Measurements from ENCODE around the gene LHFPL6.

Gene LHFPL6

DNA sequence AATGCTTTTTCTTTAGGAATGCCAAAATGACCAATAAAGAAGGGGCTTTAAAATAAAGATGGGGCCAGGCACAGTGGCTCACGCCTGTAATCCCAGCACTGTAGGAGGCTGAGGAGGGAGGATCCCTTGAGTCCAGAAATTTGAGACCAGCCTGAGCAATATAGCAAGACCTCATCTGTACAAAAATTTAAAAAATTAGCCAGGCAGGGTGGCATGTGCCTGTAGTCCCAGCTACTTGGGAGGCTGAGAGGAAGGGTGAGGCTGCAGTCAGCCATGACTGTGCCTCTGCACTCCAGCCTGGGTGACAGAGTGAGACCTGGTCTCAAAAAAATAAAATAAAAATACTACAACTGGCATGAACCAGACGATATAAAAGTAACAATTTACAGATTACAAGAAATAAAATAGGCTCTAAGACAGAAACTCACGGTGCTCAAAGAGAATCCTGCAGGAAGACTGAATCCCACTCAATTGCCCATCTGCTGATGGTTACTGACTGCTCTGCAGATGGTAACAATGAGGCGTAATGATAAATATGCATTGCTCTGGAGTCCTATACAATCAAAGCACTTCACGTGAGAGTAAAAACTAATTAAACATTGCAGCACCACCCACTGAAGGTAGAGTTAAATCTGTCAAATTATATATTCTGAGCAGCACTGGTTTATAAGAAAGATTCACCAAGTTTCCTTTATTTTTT is 93.2 kb downstream of the LHFPL6 start:
- DNase-seq, result no peak

DNA sequence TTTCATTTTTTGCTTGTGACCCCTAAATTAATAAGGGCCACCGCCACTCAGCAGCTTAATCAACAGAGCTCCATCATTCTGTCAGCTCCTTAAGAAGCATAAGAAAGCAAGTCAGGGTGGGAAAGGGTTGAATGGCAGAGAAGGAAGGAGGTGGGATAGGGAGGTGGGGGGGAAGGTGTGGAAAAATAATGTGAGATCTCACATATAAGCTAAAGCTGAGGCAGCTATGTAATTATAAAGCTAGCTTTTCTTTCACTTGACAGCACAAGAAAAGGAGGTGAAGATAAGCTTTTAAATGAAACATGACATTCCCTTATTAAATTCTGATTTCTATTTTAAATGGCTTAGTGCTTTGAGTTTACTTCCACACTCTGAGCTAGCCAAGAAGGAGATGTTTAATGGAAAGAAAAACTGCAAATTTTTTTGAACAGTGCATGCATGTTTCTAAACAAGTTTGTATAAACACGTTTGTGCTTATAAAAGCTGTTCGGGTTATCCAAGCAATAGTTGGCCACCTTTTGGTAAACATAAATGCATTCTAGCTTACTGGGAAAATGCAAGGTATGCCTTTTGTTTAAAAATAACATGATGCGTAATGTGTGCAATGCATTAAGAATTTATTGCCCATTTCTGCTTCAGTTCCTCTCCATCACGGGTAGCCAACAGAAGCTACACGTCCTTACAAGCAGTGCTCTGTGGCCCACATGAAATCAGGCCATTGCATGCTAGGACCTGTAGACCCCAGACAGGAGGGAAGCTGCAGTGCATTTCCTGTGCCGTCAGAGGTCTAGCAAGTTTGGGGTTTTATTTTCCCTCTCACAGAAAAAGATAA is 96.2 kb downstream of the LHFPL6 start:
- no peak for DNase-seq

DNA sequence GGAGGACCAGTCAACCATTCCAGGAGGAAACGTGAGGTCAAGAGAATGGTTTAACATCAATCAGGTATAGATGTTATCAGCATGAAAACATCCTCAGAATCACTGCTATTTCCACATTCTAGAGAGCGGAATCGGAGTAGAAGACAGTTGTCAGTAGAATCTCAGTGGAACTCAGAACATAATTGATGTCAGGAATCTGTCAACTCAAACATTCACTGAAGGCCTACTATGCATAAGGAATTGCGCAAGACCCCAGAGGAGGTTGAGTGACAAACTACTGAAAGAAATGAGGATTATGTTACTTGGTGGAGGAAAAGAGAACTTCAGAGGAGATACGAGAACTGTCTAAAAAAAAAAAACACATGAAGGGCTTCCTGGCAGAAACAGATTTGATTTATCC is 97.8 kb downstream of the LHFPL6 start:
- DNase-seq, result no peak

GRCh38 chr13:39503048-39503447 is 99.9 kb downstream of the LHFPL6 start:
- DNase-seq, result no peak

DNA sequence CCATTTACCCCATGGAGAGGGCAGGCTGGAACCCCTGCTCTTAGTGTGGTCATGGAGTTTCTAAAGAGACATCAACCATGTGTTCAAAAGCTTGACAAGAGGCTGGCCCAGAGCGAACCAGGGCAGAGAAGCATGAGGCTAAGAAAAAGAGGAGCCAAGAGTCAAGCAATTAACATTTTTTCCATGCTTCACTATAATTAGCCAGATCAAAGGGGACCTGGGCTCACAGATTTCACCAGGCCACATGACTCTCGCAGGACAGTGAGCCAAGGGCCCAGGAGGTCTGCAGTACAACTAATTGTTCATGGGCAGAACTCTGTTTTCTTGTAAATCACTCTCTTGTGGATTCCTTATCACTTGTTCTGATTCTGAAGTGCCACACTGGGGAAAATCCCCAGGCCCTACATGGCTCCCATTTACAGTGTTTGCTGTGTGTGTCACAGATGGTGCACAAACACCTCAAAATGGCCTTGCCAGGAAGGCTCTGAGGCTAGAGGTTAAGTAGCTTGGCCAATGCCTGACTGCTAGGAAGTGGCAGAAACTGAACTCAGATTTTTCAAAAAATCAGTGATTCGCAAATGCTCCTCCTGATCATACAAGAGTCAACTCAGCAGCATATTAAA is 101.2 kb downstream of the LHFPL6 start:
- no peak for DNase-seq

DNA sequence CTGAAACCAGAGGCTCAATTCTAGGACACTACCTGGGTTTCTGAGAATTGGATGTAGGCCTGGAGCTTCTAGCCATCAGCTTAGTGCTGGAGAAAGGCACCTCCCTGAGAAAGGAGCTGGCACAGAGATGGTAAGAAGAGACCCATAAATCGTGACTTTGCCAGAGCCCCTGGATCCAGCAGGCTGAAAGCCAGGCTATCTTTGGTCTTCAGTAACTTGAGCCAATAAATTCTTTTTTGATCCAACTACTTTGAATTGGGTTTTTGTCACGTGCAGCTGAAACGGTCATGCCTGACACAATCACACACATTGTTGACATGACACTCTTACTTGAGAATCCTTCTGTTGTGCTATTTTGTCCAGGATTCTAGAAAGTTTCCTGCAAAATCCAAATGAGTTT is 103.4 kb downstream of the LHFPL6 start:
- no peak for DNase-seq

DNA sequence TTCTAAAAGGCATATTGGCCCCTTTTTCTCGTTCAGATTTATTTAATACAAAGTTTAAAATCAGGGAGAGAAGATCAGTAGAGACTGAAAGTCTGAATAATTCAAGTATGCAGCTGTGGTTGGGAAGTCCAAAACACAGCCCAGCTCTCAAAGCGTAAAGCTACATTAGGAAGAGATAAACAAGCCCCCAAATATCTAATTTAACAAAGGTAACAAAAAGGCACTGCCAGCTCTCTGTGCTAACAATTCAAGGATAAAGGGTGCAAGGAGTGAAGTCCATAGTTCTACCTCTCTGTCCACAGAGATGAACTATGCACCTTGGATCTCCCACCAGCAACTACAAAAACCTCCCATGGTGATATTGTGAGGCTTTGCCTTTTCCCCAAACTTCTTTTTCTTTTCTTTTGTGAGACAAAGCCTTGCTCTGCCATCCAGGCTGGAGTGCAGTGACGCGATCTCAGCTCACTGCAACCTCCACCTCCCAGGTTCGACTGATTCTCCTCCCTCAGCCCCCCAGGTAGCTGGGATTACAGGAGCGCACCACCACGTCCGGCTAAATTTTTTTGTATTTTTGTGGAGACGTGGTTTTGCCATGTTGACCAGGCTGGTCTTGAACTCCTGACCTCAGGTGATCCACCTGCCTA is 104.4 kb downstream of the LHFPL6 start:
- no peak for DNase-seq

GRCh38 chr13:39496506-39496905 is 106.5 kb downstream of the LHFPL6 start:
- DNase-seq, result no peak

- DNase-seq, result no peak
These were observed 108.4 kb downstream of the LHFPL6 start for GRCh38 chr13:39494633-39495032.

DNA sequence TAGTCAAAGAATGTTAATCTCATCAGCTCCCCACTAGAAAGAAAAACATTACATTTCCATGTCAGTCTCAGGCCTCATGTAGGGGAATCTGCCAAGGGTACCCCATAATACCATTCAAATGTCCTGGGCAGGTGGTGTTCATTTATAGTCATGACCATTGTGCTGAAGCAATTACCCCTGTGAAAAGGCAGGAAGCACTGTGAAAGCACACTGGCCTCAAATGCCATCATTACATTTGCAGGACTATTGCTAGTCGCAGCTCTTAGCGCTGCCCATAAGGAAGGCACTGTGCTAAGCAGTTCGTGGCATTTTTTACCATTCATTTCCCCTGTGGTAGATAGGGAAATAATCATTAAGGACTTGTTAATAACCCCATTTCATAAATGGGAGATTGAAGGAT is 109.0 kb downstream of the LHFPL6 start:
- DNase-seq, result no peak

DNA sequence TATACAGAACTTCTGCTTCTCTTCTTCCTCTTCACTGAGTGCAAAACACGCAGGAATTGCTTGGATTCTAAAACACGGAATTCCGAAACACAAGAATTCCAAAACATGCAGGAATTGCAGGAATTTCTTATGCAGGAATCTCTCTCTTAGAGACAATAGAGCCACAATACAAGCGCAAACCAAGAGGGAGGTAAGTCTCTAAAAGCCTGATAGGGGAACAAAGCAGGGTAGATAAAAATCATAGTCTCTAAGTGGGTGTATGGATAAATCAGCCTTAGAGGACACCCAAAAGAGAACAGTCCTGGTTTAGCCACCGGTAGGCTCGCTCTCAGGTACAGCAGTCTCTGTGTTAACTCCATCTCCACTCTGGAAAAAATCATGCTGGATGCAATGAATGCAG is 112.9 kb downstream of the LHFPL6 start:
- no peak for DNase-seq

DNA sequence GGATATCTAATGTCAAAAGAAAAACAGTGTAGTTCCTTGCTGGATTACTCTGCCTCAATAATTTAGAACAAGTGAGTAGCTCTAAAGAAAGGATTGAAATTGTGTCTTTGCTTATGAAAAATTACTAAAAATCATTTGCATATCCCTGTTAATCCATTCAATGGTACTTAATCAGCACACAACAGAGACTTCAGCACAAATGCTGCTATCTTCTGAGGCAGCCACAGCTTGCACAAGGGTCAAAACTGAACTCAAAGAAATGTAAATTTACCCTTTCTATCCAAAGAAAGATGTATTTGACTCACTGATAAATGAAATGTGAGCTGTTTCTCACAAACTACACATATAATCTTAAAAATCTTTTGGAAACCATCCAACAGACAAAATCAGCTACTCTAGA is 116.2 kb downstream of the LHFPL6 start:
- peak; percentile 25 for DNase-seq

DNA sequence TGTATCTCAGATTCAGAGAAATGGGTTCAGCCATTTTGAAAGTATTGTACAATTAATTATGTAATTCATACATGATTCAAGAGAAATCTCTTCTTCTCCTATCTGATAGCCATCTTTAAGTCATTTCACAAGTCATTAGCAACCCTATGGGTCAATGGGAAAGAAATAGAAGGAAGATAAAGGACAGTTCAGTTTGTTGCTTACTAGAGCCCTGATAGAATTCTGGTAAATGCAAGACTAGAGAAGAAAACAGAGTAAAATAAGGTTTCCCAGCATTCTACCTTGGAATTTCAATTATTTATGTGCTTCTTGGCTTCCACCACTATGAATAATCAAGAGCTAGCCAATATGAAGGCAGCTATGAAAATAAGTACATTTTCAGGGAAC is 117.7 kb downstream of the LHFPL6 start:
- no peak for DNase-seq

DNA sequence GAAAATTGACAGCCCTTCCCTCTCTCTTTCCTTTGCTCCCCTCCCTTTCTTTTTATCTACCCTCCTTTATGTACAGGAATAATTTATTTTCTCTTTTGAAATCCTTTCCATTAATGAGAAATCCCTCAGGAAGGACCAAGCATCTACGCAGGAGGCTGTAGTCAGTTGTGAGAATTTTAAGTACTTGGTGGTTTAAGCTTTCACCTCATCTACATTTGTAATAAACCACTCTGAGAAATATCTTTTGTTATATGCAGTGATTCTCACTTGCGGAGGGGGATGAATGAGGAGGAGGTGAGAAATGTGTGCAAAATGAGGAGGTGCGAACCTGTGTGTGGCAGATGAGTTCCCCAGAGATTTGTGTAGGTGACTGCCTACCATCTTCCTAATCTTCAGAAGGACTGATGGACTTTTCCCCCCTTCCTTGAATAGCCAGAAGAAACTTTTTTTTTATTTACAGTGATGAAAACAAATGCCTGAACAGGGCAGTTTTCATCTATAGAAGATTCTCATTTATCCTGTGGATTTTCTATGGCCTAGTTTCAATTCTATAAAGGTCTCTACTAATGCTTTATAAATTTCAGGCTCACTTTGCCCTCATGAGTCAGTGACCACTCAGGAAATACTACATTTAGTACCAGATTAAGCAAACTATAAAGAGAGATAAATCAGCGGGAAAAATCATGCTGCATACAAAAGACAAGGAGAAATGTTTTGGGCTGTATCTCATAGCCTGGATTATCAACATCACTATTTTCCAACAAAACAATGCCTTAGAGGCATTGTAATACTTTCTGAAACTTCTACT is 118.3 kb downstream of the LHFPL6 start:
- DNase-seq, result no peak

DNA sequence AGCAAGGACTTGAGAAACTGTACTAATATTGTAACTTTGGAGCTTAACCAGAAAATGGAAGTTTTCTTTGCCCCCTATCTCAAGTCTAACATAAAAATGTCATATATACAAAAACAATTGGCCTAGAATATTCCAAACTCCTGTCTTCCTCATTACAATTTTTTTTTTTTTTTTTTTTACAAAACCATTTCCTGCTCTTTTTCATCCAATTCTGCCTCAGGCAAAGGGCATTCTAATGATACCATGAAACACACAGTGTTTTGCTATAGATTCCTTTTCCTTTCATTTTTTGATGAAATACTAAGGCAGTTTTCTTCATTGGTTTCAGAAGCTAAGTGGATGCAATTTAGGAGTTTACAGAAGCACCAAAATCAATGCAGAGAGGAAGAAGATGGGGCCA is 119.7 kb downstream of the LHFPL6 start:
- no peak for DNase-seq

- no peak for DNase-seq
These were observed 121.5 kb downstream of the LHFPL6 start for GRCh38 chr13:39481491-39481890.

DNA sequence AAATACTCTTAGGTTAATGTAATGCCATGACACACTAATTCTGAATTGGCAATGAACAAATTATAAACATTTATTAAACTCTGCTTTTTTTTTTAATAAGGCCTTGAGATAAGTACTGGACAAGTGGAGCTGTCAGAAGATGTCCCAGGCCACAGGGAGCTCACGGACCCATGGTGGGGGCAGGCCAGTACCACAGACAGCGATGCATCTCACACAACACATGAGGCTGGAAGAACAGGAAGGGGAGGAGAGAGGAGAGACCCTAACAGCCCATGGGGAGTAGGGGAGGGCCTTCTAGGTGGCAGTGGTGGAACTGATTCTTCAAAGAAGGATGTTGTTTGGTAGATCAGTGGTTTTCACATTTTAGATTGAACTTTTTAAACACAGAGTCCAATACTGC is 128.4 kb downstream of the LHFPL6 start:
- no peak for DNase-seq

GRCh38 chr13:39469676-39470075 is 133.3 kb downstream of the LHFPL6 start:
- DNase-seq, result no peak

DNA sequence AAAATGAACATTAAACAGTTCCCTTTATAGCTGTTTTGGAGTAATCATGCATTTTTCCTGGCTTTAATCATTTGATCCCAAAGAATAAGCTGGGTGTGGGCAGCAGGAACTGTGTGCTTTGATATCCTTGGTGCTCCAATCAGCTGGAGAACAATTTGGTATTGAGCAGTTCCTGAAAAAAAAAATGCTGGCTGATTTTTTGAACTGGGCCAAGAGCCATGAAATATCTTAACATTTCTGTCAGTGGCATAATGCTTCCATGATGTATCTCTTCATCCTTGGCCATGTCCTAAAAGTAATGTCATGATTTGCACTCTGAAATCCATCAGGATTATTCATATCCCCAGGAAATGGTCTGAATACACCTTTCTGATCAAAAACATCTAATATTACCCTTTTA is 134.7 kb downstream of the LHFPL6 start:
- no peak for DNase-seq

- DNase-seq, result no peak
These were observed 139.4 kb downstream of the LHFPL6 start for GRCh38 chr13:39463611-39464010.

- no peak for DNase-seq
These were observed 140.1 kb downstream of the LHFPL6 start for GRCh38 chr13:39462906-39463305.

- no peak for DNase-seq
These were observed 140.6 kb downstream of the LHFPL6 start for GRCh38 chr13:39462428-39462827.
